Cortex of kidney (tissue), 1 donor: Measurements from ENCODE around the gene PHLDB2.

Experiments
- DNase-seq: peaks from one replicate; lab custom pipeline; 2025; lab: John Stamatoyannopoulos, UW

PHLDB2 gene

DNA sequence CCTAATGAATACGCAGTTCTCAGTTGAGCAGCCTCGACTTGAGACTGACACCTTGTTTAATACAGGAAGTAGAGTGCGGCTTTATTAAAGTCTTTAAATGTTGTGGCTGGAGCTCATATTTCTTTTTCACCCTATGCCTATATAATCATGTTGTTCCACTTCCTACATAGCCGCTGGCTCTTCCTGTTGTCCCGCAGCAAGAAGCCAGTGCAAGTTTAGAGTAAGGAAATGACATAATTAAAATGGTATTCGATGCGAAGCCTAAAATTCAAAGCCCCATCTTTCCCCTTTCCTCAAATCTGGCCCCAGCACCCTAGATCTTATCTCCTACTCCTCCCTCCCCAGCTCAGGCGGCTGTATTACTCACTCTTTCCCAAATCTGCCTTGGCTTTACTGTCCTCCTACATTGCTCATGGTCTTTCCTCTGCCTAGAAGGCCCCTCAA is 7.5 kb upstream of the PHLDB2 start:
- no peak for DNase-seq

DNA sequence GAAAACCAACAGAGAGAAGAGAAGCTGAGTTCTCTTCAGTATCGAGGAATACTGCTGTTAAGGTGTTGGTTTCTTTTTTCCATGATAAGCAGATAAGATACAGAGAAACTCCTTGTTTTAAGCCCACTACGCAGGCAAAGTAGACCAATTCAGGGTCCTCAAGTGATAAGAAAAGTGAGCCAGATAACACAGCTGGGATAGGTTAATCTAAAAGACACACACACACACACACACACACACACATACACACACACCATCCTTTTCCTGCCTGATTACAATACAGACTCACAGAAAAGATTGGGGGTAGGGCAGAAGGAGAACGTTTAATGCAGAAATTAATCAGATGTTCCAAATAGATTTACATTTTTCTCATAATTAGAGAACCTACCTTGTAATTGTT is 6.5 kb upstream of the PHLDB2 start:
- DNase-seq, result no peak

DNA sequence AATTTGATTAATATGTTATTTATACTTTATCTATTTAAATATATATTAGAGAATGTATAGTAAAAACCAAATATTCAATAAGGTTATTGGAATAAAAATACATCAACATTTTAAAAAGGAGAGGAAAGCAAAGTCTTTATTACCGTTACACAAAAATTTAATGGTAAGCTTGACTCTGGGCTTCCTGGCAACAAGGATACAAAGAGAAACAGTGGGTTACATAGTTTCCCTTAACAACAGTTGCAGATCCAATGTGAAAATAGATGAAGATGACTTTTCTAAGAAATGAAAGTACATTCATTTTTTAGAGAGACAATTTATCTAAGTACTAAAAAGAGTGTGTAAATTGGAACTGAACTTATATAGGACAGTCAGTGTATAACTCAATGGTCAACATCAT is 6.0 kb upstream of the PHLDB2 start:
- DNase-seq, result no peak

DNA sequence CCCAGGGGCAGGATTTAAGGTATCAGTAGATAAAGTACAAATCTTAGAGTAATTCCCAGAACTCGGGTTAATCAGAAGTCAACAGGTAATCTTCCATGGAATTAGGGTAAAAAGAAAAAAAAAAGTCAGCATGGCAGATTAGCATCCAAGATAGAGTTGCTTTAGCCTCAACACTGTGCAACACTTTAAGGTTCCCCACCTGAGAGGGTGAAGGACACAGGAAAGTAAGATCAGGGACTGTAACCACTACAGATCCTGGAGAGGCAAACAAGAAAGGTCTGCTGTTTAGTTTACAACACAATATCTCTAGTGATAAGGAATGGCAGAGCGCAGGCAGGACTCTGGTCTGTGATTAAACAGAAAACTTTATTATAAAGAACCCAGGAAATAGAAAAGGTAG is 4.1 kb upstream of the PHLDB2 start:
- DNase-seq, result no peak

DNA sequence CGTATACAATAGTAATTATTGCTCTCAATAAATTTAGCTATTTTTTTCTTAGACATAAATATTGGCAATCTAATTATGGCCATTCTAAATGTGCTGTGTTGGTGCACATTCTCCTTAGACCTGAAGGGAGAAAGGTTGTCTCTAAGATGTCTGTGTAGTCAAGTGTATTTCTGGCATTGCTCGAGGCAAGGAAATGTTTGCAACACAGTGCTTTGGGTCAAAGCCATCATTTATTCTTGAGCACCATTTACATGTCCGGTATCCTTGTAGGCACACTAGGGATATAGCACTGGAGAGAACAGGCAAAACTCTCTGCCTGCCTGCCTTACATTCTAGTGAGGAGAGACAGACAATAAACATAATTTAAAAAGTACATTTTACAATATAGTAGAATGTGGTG is 2.6 kb upstream of the PHLDB2 start:
- no peak for DNase-seq

DNA sequence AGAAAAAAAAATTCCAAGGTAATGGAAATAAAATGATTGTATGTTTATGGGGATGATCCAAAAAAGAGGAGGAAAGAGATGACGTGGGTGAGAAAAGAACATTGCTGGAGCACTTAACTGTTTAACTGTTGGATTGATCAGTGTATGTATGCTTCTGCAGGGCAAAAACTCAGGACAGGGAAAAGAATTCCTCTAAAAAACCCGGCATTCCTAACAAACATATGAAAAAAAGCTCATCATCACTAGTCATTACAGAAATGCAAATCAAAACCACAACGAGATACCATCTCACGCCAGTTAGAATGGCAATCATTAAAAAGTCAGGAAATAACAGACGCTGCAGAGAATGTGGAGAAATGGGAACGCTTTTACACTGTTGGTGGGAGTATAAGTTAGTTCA is 1.6 kb upstream of the PHLDB2 start:
- DNase-seq, result no peak

DNA sequence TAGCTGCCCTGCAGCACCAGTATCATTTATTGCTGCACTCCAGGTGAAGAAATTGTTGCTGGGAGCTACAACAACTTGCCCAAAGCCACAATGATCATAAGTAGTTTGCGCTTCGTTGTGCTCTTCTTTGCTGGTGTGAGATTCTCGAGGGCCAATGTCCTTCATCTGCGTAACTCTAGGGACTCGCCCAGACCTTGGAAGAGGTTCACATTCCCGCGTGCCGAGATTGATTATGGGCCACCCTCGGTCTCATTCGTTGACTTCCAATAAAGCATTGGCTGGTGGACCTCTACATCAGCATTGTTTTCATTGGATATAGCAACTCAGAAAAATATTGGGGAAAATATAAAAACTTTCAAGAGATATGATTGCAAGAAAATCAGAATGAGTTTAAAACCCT is 423 bp upstream of the PHLDB2 start:
- DNase-seq, result no peak

DNA sequence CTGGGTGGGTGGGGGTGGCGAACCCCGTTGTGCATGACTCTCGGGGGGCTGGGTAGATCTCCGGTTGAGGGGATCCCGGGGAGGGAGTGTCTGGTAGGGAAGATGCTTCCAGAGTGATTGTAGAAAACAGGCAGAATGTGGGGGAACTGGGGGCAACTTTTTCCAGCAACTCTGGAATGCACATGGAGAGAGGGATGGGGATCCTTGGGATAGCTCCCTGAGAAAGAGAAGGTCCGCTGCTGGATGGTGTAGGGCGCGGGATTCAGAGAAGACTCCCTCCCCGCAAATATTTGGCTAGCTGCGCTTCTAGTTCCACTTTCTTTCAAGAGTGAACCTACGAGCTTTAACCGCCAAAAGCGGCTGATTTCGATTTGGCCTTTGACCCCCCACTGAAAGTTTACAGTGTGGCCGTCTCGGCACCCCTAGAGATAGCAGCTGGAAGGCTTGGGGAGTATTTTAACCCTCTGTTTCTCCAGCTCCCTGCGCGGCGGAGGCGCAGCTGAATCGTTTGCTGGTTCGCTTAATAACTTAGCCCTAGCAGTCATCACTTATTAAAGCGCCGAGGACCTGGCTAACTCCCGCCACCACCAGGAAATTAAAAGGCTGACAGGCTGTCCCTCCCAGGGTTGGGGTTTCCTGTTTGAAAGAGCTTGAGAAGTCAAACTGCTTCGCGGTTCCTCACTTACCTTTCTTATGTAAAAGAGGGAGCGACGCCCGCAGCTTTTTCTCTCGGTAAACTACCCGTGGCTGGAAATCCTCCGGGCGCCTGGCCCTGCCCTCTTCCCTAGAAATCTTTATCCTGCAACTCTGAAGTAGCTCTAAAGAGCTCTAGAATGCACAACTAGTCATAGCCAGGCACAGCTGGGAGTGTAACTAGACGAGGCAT is 1.2 kb downstream of the PHLDB2 start:
- no peak for DNase-seq

DNA sequence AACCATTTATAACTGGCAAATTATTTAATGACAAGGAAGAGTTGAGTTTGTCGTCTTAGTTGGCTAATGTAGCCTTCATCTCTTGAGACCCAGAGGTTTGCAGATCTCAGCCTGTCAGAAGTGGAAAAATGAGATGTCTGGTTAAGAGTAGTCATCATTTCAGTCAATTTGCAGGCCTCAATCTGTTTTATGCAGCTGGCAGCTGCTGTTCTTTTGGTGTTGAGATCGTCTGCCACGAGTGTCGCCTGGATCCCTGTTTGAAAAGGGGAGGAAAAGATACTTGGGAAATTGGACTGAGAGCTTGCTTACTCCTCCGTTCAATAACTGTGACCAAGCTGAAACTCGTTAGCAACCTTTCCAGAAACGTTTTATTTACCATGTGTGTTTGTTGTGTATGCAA is 2.3 kb downstream of the PHLDB2 start:
- DNase-seq, result no peak

DNA sequence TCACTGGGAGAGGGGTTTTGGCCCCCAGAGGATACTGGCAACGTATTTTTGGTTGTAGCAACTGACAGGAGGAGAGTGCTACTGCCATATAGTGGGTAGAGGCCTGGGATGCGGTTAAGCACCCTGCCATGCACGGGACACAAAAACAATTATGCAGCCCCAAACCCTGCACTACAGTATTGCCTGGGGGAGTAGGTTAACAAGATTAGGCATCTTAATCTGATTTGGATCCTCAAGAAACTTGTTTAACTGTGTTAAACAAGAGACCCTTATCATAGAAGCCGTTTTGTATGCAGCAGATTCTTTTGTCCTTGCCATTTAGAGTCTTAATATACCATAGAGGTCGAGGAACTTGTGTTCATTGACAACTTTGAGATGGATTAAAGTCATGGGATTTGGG is 3.4 kb downstream of the PHLDB2 start:
- no peak for DNase-seq

DNA sequence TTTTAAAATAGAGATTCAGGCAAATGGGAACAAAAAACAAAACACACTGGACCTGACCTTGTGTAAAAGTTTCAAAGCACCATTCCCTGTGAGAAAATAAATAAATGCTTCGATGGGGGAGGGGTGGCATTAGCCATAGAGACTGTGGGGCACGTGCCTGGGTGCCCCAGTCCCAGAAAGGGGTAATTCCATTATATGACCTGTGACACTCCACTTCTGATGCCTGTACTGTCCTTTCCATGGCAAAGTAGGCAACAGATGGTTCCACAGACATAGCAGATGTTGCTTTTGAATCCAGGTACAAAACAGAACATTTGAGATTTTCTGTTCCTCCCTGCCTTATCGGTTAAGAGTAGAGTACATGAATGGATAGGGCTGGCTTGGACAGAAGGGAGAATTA is 3.9 kb downstream of the PHLDB2 start:
- no peak for DNase-seq

DNA sequence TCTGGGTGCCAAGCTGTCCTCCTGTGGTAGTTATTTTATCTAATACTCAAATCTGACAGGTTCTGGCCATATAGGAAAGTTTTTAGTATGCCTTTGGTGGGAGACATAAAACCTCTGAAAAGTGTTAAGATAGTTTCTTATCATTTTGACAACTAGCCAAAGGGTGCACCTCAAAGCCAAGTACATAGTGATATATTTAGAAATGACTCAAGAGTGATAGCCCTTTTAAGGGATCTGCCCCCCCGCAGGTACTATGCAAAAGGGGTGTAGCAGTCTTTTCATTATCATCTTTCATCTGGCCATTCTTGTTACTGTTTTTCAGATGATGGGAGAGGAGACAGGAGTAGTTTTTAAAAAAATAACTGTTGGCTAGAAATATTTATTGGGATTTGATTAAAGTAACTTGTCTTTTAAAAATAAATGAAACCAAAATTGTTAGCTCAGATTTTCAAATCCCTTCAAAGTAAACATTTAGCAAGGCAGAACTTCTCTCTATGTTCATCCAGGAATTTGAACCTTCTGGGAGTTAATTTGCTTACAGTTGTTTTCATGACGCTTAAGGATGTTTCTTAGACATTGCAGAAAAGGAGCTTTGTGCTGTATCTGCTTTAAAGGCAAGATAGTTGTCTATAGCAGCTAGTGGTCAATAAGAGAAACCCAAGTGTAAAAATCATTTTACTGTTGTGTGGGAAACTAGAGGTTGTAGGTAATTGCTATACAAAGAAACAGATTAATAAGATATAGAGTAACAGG is 5.1 kb downstream of the PHLDB2 start:
- DNase-seq, result no peak

DNA sequence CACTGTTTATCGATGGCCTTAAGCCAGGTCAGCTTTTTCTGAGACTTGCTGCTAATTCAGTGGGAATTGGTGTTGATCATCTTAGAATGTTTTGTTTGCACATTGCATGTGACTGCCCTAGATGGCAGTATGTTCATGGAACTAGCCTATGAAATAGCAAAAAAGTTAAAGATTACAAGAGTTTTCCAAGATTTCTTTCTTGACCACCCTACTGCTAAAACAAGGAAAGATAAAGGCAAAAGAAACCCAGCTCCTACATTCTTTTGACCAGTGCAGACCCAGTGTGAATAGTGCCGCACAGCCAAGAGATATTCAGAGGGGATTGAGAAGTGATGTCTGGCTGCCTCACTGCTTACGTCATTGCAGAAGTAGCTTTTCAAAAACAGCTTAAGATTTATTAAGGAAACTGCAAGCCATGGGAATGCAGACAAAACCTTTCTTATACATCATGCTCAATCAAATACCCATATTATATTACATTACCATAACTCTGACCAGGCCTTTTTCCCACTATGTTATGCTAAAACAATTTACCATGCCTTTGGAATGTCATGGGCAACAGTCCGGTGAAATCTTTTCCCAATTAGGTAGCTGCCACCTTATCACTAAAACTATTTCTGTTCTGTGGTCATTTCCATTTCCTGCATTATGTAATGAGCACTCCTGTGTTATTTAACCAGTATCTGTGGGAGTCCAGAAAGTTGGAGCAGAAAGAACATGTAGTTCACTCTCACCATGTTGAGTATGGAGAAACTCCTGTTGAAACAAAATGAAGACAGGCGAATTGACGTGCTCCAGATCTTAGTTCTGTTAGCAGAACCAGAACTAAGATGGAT is 6.0 kb downstream of the PHLDB2 start:
- no peak for DNase-seq

DNA sequence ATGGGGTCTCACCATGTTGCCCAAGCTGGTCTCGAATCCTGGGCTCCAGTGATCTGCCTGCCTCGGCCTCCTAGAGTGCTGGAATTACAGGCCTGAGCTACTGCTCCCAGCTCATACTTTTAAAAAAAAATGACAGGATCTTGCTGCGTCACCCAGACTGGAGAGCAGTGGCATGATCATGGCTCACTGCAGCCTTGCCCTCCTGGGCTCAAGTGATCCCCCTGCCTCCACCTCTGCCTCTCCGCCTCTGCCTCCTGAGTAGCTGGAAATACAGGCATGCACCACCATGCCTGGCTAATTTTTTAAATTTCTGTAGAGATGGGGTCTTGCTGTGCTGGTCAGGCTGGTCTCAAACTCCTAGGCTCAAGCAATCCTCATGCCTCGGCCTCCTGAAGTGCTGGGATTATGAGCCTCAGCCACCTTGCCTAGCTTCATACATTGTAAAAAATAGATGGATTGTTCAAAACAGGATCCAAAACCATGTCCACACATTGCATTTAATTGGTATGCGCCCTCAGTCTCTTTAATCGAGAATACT is 8.9 kb downstream of the PHLDB2 start:
- no peak for DNase-seq

DNA sequence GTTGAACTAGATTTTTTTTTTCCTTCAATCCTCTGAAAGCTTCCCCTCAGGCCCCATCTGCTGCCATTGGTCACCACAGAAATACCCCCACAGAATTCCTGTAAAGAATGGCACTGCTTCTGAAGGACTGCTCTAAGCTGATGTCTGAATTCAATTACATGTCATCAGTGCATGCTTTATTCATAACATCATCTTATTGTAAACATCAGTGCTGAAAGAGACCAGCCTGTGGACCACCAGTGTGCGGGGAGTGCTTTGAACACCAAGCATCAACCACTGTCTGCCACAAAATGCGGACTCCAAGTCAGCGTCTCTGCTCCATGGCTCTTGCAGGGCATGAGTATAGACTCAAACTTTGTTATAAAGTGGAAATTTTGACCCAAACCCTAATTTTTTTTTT is 11.6 kb downstream of the PHLDB2 start:
- no peak for DNase-seq

DNA sequence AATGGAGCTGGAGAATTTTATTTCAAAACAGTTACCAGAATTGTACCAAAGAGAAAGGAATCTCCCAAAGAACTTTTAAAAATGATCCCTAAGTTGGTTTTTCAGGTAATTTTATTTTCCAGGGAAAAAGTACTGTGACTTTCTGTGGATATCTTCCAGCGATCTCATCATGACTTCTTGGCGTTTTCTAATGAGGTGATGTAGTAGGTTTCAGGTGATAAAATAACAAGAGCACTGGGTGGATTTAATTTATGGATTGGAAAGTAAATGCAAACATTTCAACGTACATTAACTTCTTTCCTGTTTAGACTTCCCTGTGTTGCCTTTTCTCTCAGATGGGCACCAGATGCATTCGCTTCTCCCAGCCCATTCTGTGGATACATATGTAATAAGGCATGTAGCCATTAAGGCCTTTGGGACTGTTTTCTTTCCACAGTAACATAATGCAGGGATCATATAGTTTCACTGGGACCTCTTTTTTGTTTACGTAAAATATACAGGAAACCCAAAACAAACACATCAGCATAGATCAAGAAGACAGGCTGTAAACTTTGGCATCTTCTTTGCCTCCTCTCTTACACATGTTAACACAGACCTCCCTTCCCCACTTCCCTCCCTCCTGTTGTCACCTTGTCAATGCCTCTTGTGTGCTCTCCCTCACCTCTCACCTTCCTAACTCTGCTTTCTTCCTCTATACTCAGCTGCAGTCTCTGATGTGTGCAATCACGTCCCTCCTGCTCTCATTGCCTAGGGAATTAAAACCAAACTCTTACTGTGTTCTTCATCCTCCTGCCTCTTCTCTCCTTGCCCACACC is 13.0 kb downstream of the PHLDB2 start:
- no peak for DNase-seq

DNA sequence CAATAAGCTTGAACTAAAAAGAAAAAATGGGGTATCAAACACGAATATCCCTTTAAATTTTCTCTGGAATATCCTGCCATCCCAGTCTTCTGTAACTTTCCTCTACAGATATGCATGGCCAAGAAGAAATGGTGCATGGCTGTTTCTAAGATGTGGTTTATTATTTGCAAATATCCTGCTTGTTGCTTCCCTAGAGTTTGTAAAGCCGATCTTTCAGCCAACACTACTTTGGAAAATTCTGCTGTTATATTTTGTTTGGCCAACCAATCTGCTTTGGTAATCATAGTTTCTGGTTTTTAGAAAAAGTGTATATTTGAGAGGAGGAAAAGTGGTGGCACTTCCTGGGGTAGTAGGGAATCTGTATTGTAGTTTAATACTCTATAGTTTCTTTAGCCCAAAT is 13.9 kb downstream of the PHLDB2 start:
- no peak for DNase-seq

DNA sequence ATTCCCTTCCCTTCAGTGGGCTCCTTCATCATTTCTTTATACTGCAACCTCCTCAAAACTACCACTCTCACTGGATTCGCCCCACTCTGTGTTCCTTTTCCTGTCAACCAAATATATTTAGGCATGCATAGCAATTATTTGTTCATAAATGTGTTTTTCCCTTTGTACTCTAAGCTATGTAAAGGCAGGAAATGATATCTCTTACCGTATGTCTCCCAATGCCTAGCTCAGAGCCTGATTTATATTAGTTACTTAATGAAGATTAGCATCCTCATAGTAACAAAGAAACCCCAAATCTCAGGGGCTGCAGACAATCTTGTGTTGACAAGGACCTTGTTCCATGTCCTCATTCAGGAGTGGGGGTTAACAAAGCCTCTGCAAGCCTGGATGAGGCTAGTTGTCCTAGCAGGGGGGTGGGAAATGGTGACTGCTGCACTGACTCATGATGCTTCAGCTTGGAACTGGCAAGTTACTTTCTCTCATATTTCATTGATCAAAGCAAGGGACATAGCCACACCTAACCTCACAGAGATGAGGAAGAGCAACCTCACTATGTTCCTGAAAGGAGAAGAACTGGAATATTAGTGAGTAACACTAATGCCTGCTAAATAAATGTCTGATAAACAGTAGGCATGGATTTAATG is 15.2 kb downstream of the PHLDB2 start:
- no peak for DNase-seq

DNA sequence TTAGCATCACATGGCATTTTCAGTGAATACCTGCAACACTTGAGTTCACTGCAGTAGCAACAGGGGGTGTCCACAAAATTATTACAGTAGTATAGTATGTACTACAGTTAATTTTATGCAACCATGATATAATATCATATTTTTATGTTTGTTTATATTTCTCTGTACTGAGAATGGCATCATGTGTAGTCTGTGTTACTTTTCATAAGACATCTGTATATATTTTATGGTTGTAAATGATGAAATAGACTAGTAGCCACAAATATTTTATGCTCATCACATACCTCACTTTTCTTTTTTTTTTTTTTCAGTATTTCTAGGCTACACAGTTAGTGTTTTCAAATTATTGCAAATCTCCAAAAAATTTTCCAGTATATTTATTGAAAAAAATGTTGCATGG is 22.4 kb downstream of the PHLDB2 start:
- DNase-seq, result no peak

DNA sequence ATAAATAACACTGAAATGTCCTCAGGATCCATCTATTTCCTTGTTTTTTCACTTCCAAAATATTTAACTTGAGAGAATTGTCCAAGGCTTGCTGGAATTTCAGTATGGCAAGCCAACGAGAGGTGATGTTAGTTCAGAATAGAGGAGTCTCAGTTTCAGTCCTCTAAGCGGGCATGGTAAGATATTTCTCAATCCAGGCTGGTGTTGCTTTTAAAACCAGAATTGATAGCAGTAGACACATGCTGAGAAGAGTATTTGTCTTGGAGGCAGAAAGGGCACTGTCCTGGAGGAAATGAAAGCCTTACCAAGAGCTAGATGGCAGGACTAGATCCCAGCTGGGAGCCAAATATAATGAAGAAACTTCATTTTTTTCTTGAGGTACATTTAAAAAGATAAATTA is 23.1 kb downstream of the PHLDB2 start:
- DNase-seq, result no peak

DNA sequence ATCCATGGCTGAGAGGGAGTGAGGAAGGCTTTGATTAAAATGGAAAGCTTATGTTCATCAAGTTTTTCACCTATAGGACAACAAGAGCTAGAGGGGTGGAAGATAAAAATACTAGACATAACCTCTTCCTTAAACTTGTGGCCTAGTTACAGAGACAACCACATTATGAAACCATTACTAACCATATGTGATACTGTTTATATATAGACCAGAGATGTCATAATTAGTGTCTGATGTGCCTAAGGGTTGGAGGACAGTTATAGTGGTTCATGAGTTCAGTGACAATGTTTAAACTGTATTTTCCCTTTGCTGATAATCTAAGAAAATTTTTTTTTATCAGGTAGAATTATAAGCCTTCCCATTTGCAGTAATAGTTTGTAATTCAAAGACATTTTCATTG is 23.7 kb downstream of the PHLDB2 start:
- DNase-seq, result no peak
